GM08714 (cell line): ENCODE results near the gene GDPD3.

ENCODE experiments used
- H3K4me3 ChIP-seq: fragments of 200-500 bp; sonication (Bioruptor generic); 2 replicates; pipeline ENCODE4 v1.5.1; 2014; ENCODE audit warnings: mild to moderate bottlenecking, low read length, inconsistent platforms
- ZNF274 ChIP-seq: IDR thresholded peaks from 2 replicates; pipeline ENCODE4 v1.6.1; 2012; ENCODE audit warnings: mild to moderate bottlenecking, low read depth, low read length

Gene GDPD3

GRCh38 chr16:30113031-30113710, at the start of gene GDPD3:
Gene GDPD3, minus strand, starts transcription at chr16:30113537. Its CDS starts 59 bp downstream, at chr16:30113478.
- TF ChIP-seq ZNF274 = no peak
- H3K4me3 ChIP-seq = no peak within 1 kb of the TSS

- TF ChIP-seq ZNF274 = no peak
Observed at GRCh38 chr16:30157214-30157613, 43.9 kb upstream of the GDPD3 start.

GRCh38 chr16:30155188-30155587, 41.9 kb upstream of the GDPD3 start:
- H3K4me3 ChIP-seq = no peak overlapping the region
- TF ChIP-seq ZNF274 = no peak

More at GRCh38 chr16:30157214-30157613, 43.9 kb upstream of the GDPD3 start:
- no peak overlapping the region for H3K4me3 ChIP-seq

- no peak overlapping the region for H3K4me3 ChIP-seq
- no peak for TF ChIP-seq ZNF274
Observed at GRCh38 chr16:30152517-30152916, 39.2 kb upstream of the GDPD3 start.

GRCh38 chr16:30151091-30151490, 37.8 kb upstream of the GDPD3 start:
- H3K4me3 ChIP-seq = no peak overlapping the region
- TF ChIP-seq ZNF274 = no peak

GRCh38 chr16:30149250-30149930, 36.1 kb upstream of the GDPD3 start:
- no peak overlapping the region for H3K4me3 ChIP-seq
- no peak for TF ChIP-seq ZNF274

GRCh38 chr16:30147843-30148510, 34.6 kb upstream of the GDPD3 start:
- no peak overlapping the region for H3K4me3 ChIP-seq
- TF ChIP-seq ZNF274 = no peak

- no peak for TF ChIP-seq ZNF274
- no peak overlapping the region for H3K4me3 ChIP-seq
Observed at GRCh38 chr16:30145657-30146056, 32.3 kb upstream of the GDPD3 start.

- no peak overlapping the region for H3K4me3 ChIP-seq
- TF ChIP-seq ZNF274 = no peak
Observed at GRCh38 chr16:30144917-30145316, 31.6 kb upstream of the GDPD3 start.

- no peak for TF ChIP-seq ZNF274
- no peak overlapping the region for H3K4me3 ChIP-seq
Observed at GRCh38 chr16:30144017-30144416, 30.7 kb upstream of the GDPD3 start.

GRCh38 chr16:30143347-30143702, 30.0 kb upstream of the GDPD3 start:
- no peak for TF ChIP-seq ZNF274
- H3K4me3 ChIP-seq = no peak overlapping the region

- no peak for TF ChIP-seq ZNF274
- no peak overlapping the region for H3K4me3 ChIP-seq
Observed at GRCh38 chr16:30142672-30143346, 29.5 kb upstream of the GDPD3 start.

GRCh38 chr16:30141750-30142149, 28.4 kb upstream of the GDPD3 start:
- H3K4me3 ChIP-seq = no peak overlapping the region
- no peak for TF ChIP-seq ZNF274
